Measurements from ENCODE around the gene MC3R. TPM values are rescaled to one million over a fixed set of nuclear protein-coding genes. Genes with fewer than 3 reads are reported as not detected.

The MC3R gene
- total RNA-seq, 1 donor, result not detected

DNA sequence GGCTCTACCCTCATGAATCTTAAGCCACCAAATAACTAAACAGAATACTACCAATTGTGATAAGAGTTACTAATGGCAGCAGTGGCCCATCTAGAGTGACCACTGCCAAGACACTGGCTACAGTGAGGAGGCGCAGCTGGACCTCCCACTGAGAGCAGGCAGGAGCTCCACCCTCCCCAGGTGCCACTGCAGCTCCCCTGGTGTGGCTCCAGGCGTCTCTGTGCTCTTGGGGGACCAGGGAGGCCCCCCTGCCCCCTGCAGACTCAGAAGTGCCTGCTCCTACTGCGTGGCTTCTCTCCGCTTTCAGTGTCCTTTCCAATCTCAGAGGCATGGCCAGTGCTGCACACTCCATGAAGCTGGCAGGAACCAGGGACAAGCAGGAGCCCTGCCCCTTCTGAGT, 23.4 kb downstream of the MC3R start:
- no peak overlapping the region for H3K4me3 ChIP-seq (ENCODE audit: low read depth, low read length)
- TF ChIP-seq CTCF (IDR thresholded peaks at IDR 0.05; ENCODE audit: insufficient read depth, low read length), result no peak
- DNase-seq (ENCODE audit: low read depth), result no peak

DNA sequence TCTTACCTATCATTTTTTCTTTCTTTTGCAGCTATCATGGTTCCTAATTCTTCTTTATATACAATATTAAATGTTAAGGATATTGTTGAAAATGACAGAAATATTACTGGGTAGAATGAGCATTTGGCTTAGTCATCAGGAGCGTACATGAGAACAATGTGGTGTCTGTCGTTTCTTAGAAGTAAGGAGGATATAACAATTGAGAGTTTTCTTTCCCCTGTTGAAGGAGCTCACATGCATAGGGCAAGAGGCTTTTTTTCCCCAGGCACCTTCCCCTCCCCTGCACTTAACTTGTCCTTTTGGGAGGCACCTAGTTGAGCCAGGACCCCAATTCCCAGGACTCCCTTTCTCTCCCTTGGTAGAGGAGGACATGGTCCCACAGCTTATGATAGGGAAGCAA, 25.0 kb downstream of the MC3R start:
- DNase-seq (ENCODE audit: low read depth), result no peak
- no peak for TF ChIP-seq CTCF (IDR thresholded peaks at IDR 0.05; ENCODE audit: insufficient read depth, low read length)

DNA sequence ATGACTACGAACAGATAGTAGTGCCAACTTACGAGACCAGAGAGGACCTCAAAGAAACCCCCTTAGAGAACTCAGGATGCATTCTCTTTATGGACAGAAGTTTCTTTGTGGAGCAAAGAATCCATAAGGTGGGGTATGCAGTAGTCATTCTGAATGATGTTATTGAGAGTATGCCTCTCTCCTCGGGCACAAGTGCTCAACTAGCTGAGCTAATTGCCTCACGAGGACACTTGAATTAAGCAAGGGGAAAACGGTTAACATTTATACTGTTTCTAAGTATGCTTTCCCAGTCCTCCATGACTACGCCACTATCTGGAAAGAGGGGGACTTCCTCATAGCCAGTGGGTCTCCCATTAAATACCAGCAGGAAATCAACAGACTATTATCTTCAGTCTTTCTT, 25.6 kb downstream of the MC3R start:
- no peak overlapping the region for H3K4me3 ChIP-seq (ENCODE audit: low read depth, low read length)
- no peak for TF ChIP-seq CTCF (IDR thresholded peaks at IDR 0.05; ENCODE audit: insufficient read depth, low read length)
- no peak for DNase-seq (ENCODE audit: low read depth)

More for the DNA sequence above, 25.0 kb downstream of the MC3R start:
- no peak overlapping the region for H3K4me3 ChIP-seq (ENCODE audit: low read depth, low read length)

DNA sequence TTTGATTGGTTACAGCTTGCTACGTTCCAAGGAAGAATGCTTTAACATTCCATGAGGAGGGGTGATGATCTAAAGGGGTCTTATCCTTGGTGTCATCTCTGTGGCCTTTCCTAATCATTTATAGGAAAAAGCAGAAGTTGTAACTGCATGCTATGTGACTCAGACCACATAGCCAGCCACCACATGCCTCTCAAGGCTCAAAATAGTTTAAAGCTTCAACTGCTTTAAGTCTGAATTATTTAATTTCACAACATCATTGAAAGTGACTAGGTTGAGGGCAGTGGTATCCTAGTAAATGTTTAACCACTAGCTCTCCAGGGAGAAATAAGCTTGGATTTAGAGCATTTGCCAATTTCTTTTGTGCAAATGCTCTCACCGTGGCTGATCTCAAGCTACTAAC, 29.7 kb downstream of the MC3R start:
- no peak for DNase-seq (ENCODE audit: low read depth)
- TF ChIP-seq CTCF (IDR thresholded peaks at IDR 0.05; ENCODE audit: insufficient read depth, low read length), result no peak

GRCh38 chr20:56285496-56285895, 37.0 kb downstream of the MC3R start:
- H3K4me3 ChIP-seq (ENCODE audit: low read depth, low read length), result no peak overlapping the region
- no peak for DNase-seq (ENCODE audit: low read depth)
- TF ChIP-seq CTCF (IDR thresholded peaks at IDR 0.05; ENCODE audit: insufficient read depth, low read length), result no peak

More for the DNA sequence above, 29.7 kb downstream of the MC3R start:
- H3K4me3 ChIP-seq (ENCODE audit: low read depth, low read length), result no peak overlapping the region

GRCh38 chr20:56289652-56290051, 41.1 kb downstream of the MC3R start:
- no peak for TF ChIP-seq CTCF (IDR thresholded peaks at IDR 0.05; ENCODE audit: insufficient read depth, low read length)
- DNase-seq (ENCODE audit: low read depth), result no peak

GRCh38 chr20:56299362-56299761, 50.8 kb downstream of the MC3R start:
- DNase-seq (ENCODE audit: low read depth), result no peak
- no peak for TF ChIP-seq CTCF (IDR thresholded peaks at IDR 0.05; ENCODE audit: insufficient read depth, low read length)
- no peak overlapping the region for H3K4me3 ChIP-seq (ENCODE audit: low read depth, low read length)

More at GRCh38 chr20:56289652-56290051, 41.1 kb downstream of the MC3R start:
- no peak overlapping the region for H3K4me3 ChIP-seq (ENCODE audit: low read depth, low read length)

Data from fibroblast of the aortic adventitia (primary cell).